Duodenal mucosa (tissue), 2 donors: Measurements from ENCODE around the gene PRKCZ.

Experiments used
- H3K27ac ChIP-seq: one replicate; pipeline ENCODE4 v1.7.0; 2013; ENCODE audit warnings: low read depth, low read length
- H3K27me3 ChIP-seq, 2 donors: one replicate each; pipeline ENCODE4 v1.7.0; 2013; ENCODE audit warnings: low read length in 2 of 2, control low read depth in 1 of 2; ENCODE audit not compliant: insufficient read depth in 2 of 2, control insufficient read depth in 1 of 2
- H3K36me3 ChIP-seq, 2 donors: one replicate each; pipeline ENCODE4 v1.7.0; 2013; ENCODE audit warnings: low read length in 2 of 2, control low read depth in 1 of 2; ENCODE audit not compliant: insufficient read depth in 2 of 2, control insufficient read depth in 1 of 2
- H3K4me1 ChIP-seq, 2 donors: one replicate each; pipeline ENCODE4 v1.7.0; 2013; ENCODE audit warnings: low read length in 2 of 2, control low read depth in 1 of 2; ENCODE audit not compliant: insufficient read depth in 2 of 2, control insufficient read depth in 1 of 2
- H3K4me3 ChIP-seq, 2 donors: one replicate each; pipeline ENCODE4 v1.7.0; 2013; ENCODE audit warnings: low read length in 2 of 2, low read depth in 1 of 2
- H3K9ac ChIP-seq, 2 donors: one replicate each; pipeline ENCODE4 v1.7.0; 2013; ENCODE audit warnings: low read length in 2 of 2, low read depth in 1 of 2
- H3K9me3 ChIP-seq, 2 donors: one replicate each; pipeline ENCODE4 v1.7.0; 2013; ENCODE audit warnings: low read length in 2 of 2, control low read depth in 1 of 2; ENCODE audit not compliant: control insufficient read depth in 1 of 2

PRKCZ gene

GRCh38 chr1:2061065-2061778 is 11.0 kb downstream of the PRKCZ start:
- Histone ChIP-seq H3K27me3 (no peaks in the 10 kb centered on the region), H3K27ac (no peak overlapping the region), H3K4me3 (no peak overlapping the region), H3K9ac (no peak overlapping the region), H3K36me3 (peaks cover 10 to 42% of the 10 kb centered on the region in 2 donors), H3K9me3 (peaks cover 0 to 3% of the 10 kb centered on the region in 2 donors), H3K4me1 (no peaks in the 10 kb centered on the region)

GRCh38 chr1:2065699-2066098 is 15.5 kb downstream of the PRKCZ start:
- Histone ChIP-seq H3K27ac (no peak overlapping the region), H3K27me3 (no peaks in the 10 kb centered on the region), H3K9ac (no peak overlapping the region), H3K4me1 (no peaks in the 10 kb centered on the region), H3K36me3 (peaks cover 0 to 32% of the 10 kb centered on the region in 2 donors), H3K4me3 (no peak overlapping the region), H3K9me3 (peaks cover 0 to 3% of the 10 kb centered on the region in 2 donors)

- no peak overlapping the region for H3K4me3 ChIP-seq
- H3K36me3 ChIP-seq, result peaks cover 0 to 26% of the 10 kb centered on the region in 2 donors
- no peaks in the 10 kb centered on the region for H3K27me3 ChIP-seq
- peaks cover 0 to 3% of the 10 kb centered on the region in 2 donors for H3K9me3 ChIP-seq
- H3K9ac ChIP-seq, result no peak overlapping the region
- no peak overlapping the region for H3K27ac ChIP-seq
- H3K4me1 ChIP-seq, result peaks cover 10 to 11% of the 10 kb centered on the region in 2 donors
These were observed 17.2 kb downstream of the PRKCZ start for GRCh38 chr1:2067393-2067792.

GRCh38 chr1:2067981-2068380 is 17.8 kb downstream of the PRKCZ start:
- H3K4me1 ChIP-seq, result peaks cover 15 to 17% of the 10 kb centered on the region in 2 donors
- no peak overlapping the region for H3K4me3 ChIP-seq
- no peaks in the 10 kb centered on the region for H3K27me3 ChIP-seq
- no peak overlapping the region for H3K27ac ChIP-seq
- peaks cover 0 to 3% of the 10 kb centered on the region in 2 donors for H3K9me3 ChIP-seq
- H3K36me3 ChIP-seq, result peaks cover 0 to 26% of the 10 kb centered on the region in 2 donors
- H3K9ac ChIP-seq, result no peak overlapping the region

- Histone ChIP-seq H3K9me3 (peaks cover 0 to 3% of the 10 kb centered on the region in 2 donors), H3K36me3 (peaks cover 0 to 26% of the 10 kb centered on the region in 2 donors), H3K4me1 (peaks cover 15 to 19% of the 10 kb centered on the region in 2 donors), H3K27ac (no peak overlapping the region), H3K4me3 (no peak overlapping the region), H3K9ac (no peak overlapping the region), H3K27me3 (no peaks in the 10 kb centered on the region)
These were observed 18.7 kb downstream of the PRKCZ start for GRCh38 chr1:2068951-2069350.

GRCh38 chr1:2070016-2070415 is 19.8 kb downstream of the PRKCZ start:
- Histone ChIP-seq H3K36me3 (peaks cover 0 to 23% of the 10 kb centered on the region in 2 donors), H3K9me3 (no peaks in the 10 kb centered on the region), H3K4me3 (no peak overlapping the region), H3K27ac (no peak overlapping the region), H3K4me1 (peaks cover 15 to 19% of the 10 kb centered on the region in 2 donors), H3K27me3 (no peaks in the 10 kb centered on the region), H3K9ac (no peak overlapping the region)

- H3K27me3 ChIP-seq, result no peaks in the 10 kb centered on the region
- no peak overlapping the region for H3K9ac ChIP-seq
- H3K36me3 ChIP-seq, result peaks cover 0 to 27% of the 10 kb centered on the region in 2 donors
- H3K27ac ChIP-seq, result no peak overlapping the region
- H3K4me3 ChIP-seq, result no peak overlapping the region
- no peaks in the 10 kb centered on the region for H3K9me3 ChIP-seq
- peaks cover 15 to 19% of the 10 kb centered on the region in 2 donors for H3K4me1 ChIP-seq
These were observed 20.8 kb downstream of the PRKCZ start for GRCh38 chr1:2070800-2071530.

- H3K4me3 ChIP-seq, result no peak overlapping the region
- peaks cover 0 to 33% of the 10 kb centered on the region in 2 donors for H3K36me3 ChIP-seq
- H3K4me1 ChIP-seq, result peaks cover 15 to 19% of the 10 kb centered on the region in 2 donors
- H3K9me3 ChIP-seq, result no peaks in the 10 kb centered on the region
- no peak overlapping the region for H3K9ac ChIP-seq
- no peaks in the 10 kb centered on the region for H3K27me3 ChIP-seq
- H3K27ac ChIP-seq, result peak overlapping the region; percentile 22
These were observed 22.0 kb downstream of the PRKCZ start for GRCh38 chr1:2072109-2072806.

GRCh38 chr1:2072891-2073290 is 22.7 kb downstream of the PRKCZ start:
- H3K27ac ChIP-seq, result no peak overlapping the region
- peaks cover 4 to 37% of the 10 kb centered on the region in 2 donors for H3K36me3 ChIP-seq
- no peak overlapping the region for H3K4me3 ChIP-seq
- H3K9me3 ChIP-seq, result peaks cover 4 to 5% of the 10 kb centered on the region in 2 donors
- H3K4me1 ChIP-seq, result peaks cover 15 to 19% of the 10 kb centered on the region in 2 donors
- H3K9ac ChIP-seq, result no peak overlapping the region
- no peaks in the 10 kb centered on the region for H3K27me3 ChIP-seq
